HCT116 (cell line): ENCODE measurements around the gene SHROOM3. TPM values are rescaled to one million over a fixed set of nuclear protein-coding genes. Genes with fewer than 3 reads are reported as not detected.
"Not testable (repeated sequence)": the region's sequence is repeated elsewhere in the genome, so short reads cannot be mapped to it uniquely, and the experiment has no call there.

Experiments used
- ATAC-seq: fragments of 200-7000 bp; cut with Tn5 transposase; 2 replicates; pipeline ENCODE4 v1.9.1; 2020; ENCODE audit warnings: mild to moderate bottlenecking, moderate library complexity
- BruUV-seq: library from RNA; stranded (reverse); fragments of 400-500 nt; replicated peaks from 2 replicates; lab custom pipeline; 2021; lab: Mats Ljungman, UMichigan
- CTCF ChIA-PET: fragments of 300-600 bp; sonication (Branson Sonifier 250); formaldehyde crosslinking; loops from one replicate; lab custom pipeline; 2021; ENCODE audit warnings: antibody characterized with exemption; lab: Charles Lee
- POLR2A ChIA-PET: fragments of 300-600, 350-600 bp; sonication (Branson Sonifier 250); formaldehyde crosslinking; loops from one replicate; lab custom pipeline; 2021; ENCODE audit warnings: antibody characterized with exemption; lab: Charles Lee
- RAD21 ChIA-PET, 2 experiments: fragments of 300-600 bp; sonication (Branson Sonifier 250); formaldehyde crosslinking; loops; one replicate each; lab custom pipeline; 2023; ENCODE audit warnings: low total read pairs in 2 of 2; ENCODE audit not compliant: uncharacterized antibody in 2 of 2, unreplicated experiment in 2 of 2, low non-redundant PET in 1 of 2; lab: Charles Lee
- DNase-seq: peaks from one replicate; pipeline ENCODE4 v3.0.0-alpha.2; 2010; ENCODE audit warnings: low read depth, low spot score
- H2AFZ ChIP-seq: fragments of 200-600 bp; shearing (Covaris generic), sonication (generic); 2 replicates; pipeline ENCODE4 v1.6.1; 2017; ENCODE audit warnings: low read depth, mixed run types, mixed read lengths, antibody characterized with exemption, low read length; ENCODE audit not compliant: poor library complexity, severe bottlenecking
- H3K27ac ChIP-seq: 2 replicates; pipeline ENCODE4 v1.5.1; 2012; ENCODE audit warnings: low read depth, low read length
- H3K27me3 ChIP-seq: fragments of 200-600 bp; sonication (generic); 2 replicates; pipeline ENCODE4 v1.6.1; 2016; ENCODE audit warnings: mixed run types, low read length, mixed read lengths; ENCODE audit not compliant: insufficient read depth
- H3K36me3 ChIP-seq, 2 experiments: fragments of 200-500 bp in 1 of 2; fragments of 200-600 bp in 1 of 2; sonication (Bioruptor generic) in 1 of 2; sonication (generic) in 1 of 2; 2 replicates each; pipeline versions ENCODE4 v1.5.1 to v1.6.1; 2014 to 2016; ENCODE audit warnings: low read length in 2 of 2, inconsistent platforms in 1 of 2, mixed read lengths in 1 of 2, mixed run types in 1 of 2; ENCODE audit not compliant: insufficient read depth in 2 of 2, control insufficient read depth in 1 of 2
- H3K4me1 ChIP-seq, 2 experiments: fragments of 200-600 bp in 1 of 2; sonication (generic) in 1 of 2; 2 replicates each; pipeline versions ENCODE4 v1.5.1 to v1.6.1; 2012 to 2017; ENCODE audit warnings: low read length in 2 of 2, inconsistent platforms in 1 of 2, mild to moderate bottlenecking in 1 of 2, mixed read lengths in 1 of 2, mixed run types in 1 of 2, moderate library complexity in 1 of 2; ENCODE audit not compliant: insufficient read depth in 2 of 2, control insufficient read depth in 1 of 2
- H3K4me2 ChIP-seq: fragments of 200-600 bp; sonication (generic); 2 replicates; pipeline ENCODE4 v1.6.1; 2017; ENCODE audit warnings: mixed run types, low read length, mixed read lengths
- H3K4me3 ChIP-seq, 2 experiments: fragments of 200-600 bp in 1 of 2; sonication (generic) in 1 of 2; replicated peaks in 1 of 2; 2 replicates each; pipeline ENCODE4 v1.5.1; 2011 to 2016; ENCODE audit warnings: low read length in 2 of 2, control low read depth in 1 of 2, low read depth in 1 of 2, mild to moderate bottlenecking in 1 of 2, mixed read lengths in 1 of 2, mixed run types in 1 of 2
- H3K79me2 ChIP-seq: fragments of 200-600 bp; sonication (generic); 2 replicates; pipeline ENCODE4 v1.6.1; 2017; ENCODE audit warnings: mild to moderate bottlenecking, mixed run types, low read length, moderate library complexity, mixed read lengths; ENCODE audit not compliant: insufficient read depth
- H3K9ac ChIP-seq: fragments of 200-600 bp; sonication (generic); 2 replicates; pipeline ENCODE4 v1.6.1; 2016; ENCODE audit warnings: low read length, mixed read lengths
- H3K9me2 ChIP-seq: fragments of 200-600 bp; sonication (generic), shearing (Covaris generic); 2 replicates; pipeline ENCODE4 v1.6.1; 2017; ENCODE audit warnings: mixed run types, mild to moderate bottlenecking, moderate library complexity; ENCODE audit not compliant: insufficient read depth
- H3K9me3 ChIP-seq, 2 experiments: fragments of 200-500 bp in 1 of 2; fragments of 200-600 bp in 1 of 2; sonication (Bioruptor generic) in 1 of 2; sonication (generic) in 1 of 2; 2 replicates each; pipeline ENCODE4 v1.6.1; 2014 to 2017; ENCODE audit warnings: low read length in 2 of 2, mixed read lengths in 2 of 2, inconsistent platforms in 1 of 2, low read depth in 1 of 2, mild to moderate bottlenecking in 1 of 2, mixed run types in 1 of 2, moderate library complexity in 1 of 2; ENCODE audit not compliant: control insufficient read depth in 1 of 2, insufficient read depth in 1 of 2
- H4K20me1 ChIP-seq: fragments of 200-600 bp; sonication (generic), shearing (Covaris generic); 2 replicates; pipeline ENCODE4 v1.6.1; 2017; ENCODE audit warnings: mixed run types, mild to moderate bottlenecking, moderate library complexity; ENCODE audit not compliant: insufficient read depth
- CBX3 ChIP-seq: IDR thresholded peaks from 2 replicates; pipeline ENCODE4 v1.6.1; 2012; ENCODE audit warnings: low read depth
- ELF1 ChIP-seq: IDR thresholded peaks from 2 replicates; pipeline ENCODE4 v1.6.1; 2012; ENCODE audit warnings: low read depth, borderline replicate concordance
- EZH2 ChIP-seq: fragments of 200-600 bp; sonication (generic); IDR thresholded peaks from 2 replicates; pipeline ENCODE4 v1.6.1; 2017; ENCODE audit warnings: antibody characterized with exemption, mixed run types
- EZH2phosphoT487 ChIP-seq: fragments of 200-600 bp; IDR thresholded peaks from 2 replicates; pipeline ENCODE4 v1.6.1; 2018; ENCODE audit warnings: antibody characterized with exemption, borderline replicate concordance
- FOSL1 ChIP-seq: IDR thresholded peaks from 2 replicates; pipeline ENCODE4 v1.6.1; 2012; ENCODE audit warnings: low read depth
- JUND ChIP-seq: IDR thresholded peaks from 2 replicates; pipeline ENCODE4 v1.6.1; 2012
- POLR2A ChIP-seq: IDR thresholded peaks from 2 replicates; pipeline ENCODE4 v1.7.0; 2011; ENCODE audit warnings: borderline replicate concordance; ENCODE audit not compliant: insufficient read depth, insufficient read length; ENCODE audit errors: extremely low read depth
- RAD21 ChIP-seq: IDR thresholded peaks from 2 replicates; pipeline ENCODE4 v1.6.1; 2012; ENCODE audit warnings: low read depth, mild to moderate bottlenecking
- SP1 ChIP-seq: IDR thresholded peaks from 2 replicates; pipeline ENCODE4 v1.6.1; 2012; ENCODE audit warnings: low read depth
- SRF ChIP-seq: IDR thresholded peaks from 2 replicates; pipeline ENCODE4 v1.6.1; 2012; ENCODE audit warnings: low read depth
- TCF7L2 ChIP-seq: IDR thresholded peaks from 2 replicates; pipeline ENCODE4 v1.7.0; 2011; ENCODE audit warnings: borderline replicate concordance, inconsistent platforms; ENCODE audit not compliant: insufficient read depth, insufficient read length; ENCODE audit errors: extremely low read depth
- YY1 ChIP-seq: IDR thresholded peaks from 2 replicates; pipeline ENCODE4 v1.6.1; 2011; ENCODE audit warnings: low read length, low read depth, moderate library complexity, mild to moderate bottlenecking; ENCODE audit not compliant: insufficient replicate concordance; ENCODE audit errors: extremely low read depth
- ZFX ChIP-seq: fragments of 450-650 bp; IDR thresholded peaks from 2 replicates; pipeline ENCODE4 v1.6.1; 2017
- intact Hi-C: fragments of 100-400 bp; cut with micrococcal nuclease; formaldehyde crosslinking; loops from 2 replicates; pipeline ENCODE4 v1.10.0; 2022
- total RNA-seq: library from RNA; stranded (reverse); gene quantifications from one replicate; pipeline ENCODE4 v1.2.1, GENCODE V29; 2021; ENCODE audit not compliant: unreplicated experiment
- TF ChIP-seq, protein P1 (sequence below): IDR thresholded peaks from 2 replicates; pipeline ENCODE4 v1.6.1; 2012

SHROOM3 gene
- total RNA-seq, 1 experiment from 2014 or later = 22.5 TPM

- no peak for DNase-seq
- Histone ChIP-seq H3K4me2 (no peak overlapping the region), H3K9ac (no peak overlapping the region), H3K9me3 (no peaks in the 10 kb centered on the region), H3K9me2 (no peaks in the 10 kb centered on the region), H4K20me1 (no peaks in the 10 kb centered on the region), H3K4me3 (no peak overlapping the region), H3K36me3 (no peaks in the 10 kb centered on the region), H2AFZ (no peak overlapping the region), H3K4me1 (peaks cover 28 to 39% of the 10 kb centered on the region in 2 experiments), H3K79me2 (no peaks in the 10 kb centered on the region; the same call in 1 of the 2 replicates), H3K27ac (no peak overlapping the region), H3K27me3 (no peaks in the 10 kb centered on the region)
- CTCF ChIA-PET = no interaction called here
- POLR2A ChIA-PET = no interaction called here
- no peak for ATAC-seq
- RAD21 ChIA-PET = no interaction called here
- TF ChIP-seq JUND = no peak
- TF ChIP-seq YY1 = no peak
- TF ChIP-seq EZH2phosphoT487 = no peak
- TF ChIP-seq TCF7L2 = no peak
- TF ChIP-seq SRF = no peak
- TF ChIP-seq POLR2A = no peak
- no peak for TF ChIP-seq EZH2
- no peak for TF ChIP-seq SP1
- no peak for TF ChIP-seq CBX3
- TF ChIP-seq RAD21 = no peak
- TF ChIP-seq FOSL1 = no peak
- TF ChIP-seq ELF1 = no peak
- TF ChIP-seq ZFX = no peak
- TF ChIP-seq, protein P1, sequence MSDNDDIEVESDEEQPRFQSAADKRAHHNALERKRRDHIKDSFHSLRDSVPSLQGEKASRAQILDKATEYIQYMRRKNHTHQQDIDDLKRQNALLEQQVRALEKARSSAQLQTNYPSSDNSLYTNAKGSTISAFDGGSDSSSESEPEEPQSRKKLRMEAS = no peak
- no TSS peak for BruUV-seq
- intact Hi-C loops = loop anchor here (5.0 kb wide), 1 partner anchor 133 kb away; no protein-coding TSS in a partner anchor
Measured at GRCh38 chr4:76720121-76720520, 285.1 kb downstream of the SHROOM3 start.

DNA sequence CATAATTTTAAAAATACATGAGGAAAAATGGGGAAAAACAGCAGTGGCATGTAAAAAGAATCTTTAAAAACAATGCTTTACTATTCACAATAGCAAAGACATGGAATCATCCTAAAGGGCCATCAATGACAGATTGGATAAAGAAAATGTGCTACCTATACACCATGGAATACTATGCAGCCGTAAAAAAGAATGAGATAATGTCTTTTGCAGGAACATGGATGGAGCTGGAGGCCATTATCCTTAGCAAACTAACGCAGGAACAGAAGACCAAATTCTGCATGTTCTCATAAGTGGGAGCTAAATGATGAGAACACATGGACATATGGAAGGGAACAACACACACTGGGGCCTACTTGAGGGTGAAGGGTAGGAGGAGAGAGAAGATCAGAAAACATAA, 287.1 kb downstream of the SHROOM3 start:
- ATAC-seq, DNase-seq, RAD21 ChIA-PET, CTCF ChIA-PET, H3K9me3 ChIP-seq, H3K36me3 ChIP-seq, H3K4me2 ChIP-seq, H3K79me2 ChIP-seq, H2AFZ ChIP-seq, H3K9me2 ChIP-seq, H3K27me3 ChIP-seq, H3K9ac ChIP-seq, H4K20me1 ChIP-seq, BruUV-seq, H3K4me3 ChIP-seq, H3K27ac ChIP-seq: not testable (repeated sequence)
- intact Hi-C loops = loop anchor here (5.0 kb wide), 1 partner anchor 135 kb away; no protein-coding TSS in a partner anchor
- POLR2A ChIA-PET = interaction anchor here (0.8 kb wide), 1 partner anchor 29 kb away, joined by 3 read pairs; no protein-coding TSS in a partner anchor
- peaks cover 40 to 45% of the 10 kb centered on the region in 2 experiments for H3K4me1 ChIP-seq
